SU-DHL-6 (cell line): Measurements from ENCODE around the gene CCDC80.

Experiments used
- H2AFZ ChIP-seq: fragments of 200-600 bp; sonication (generic); 2 replicates; pipeline ENCODE4 v1.6.1; 2014; ENCODE audit warnings: low read depth, mild to moderate bottlenecking, moderate library complexity, mixed read lengths, antibody characterized with exemption, low read length; ENCODE audit not compliant: severe bottlenecking
- H3F3A ChIP-seq: fragments of 200-600 bp; shearing (Covaris generic); 2 replicates; pipeline ENCODE4 v1.6.0; 2016; ENCODE audit warnings: antibody characterized with exemption, mild to moderate bottlenecking; ENCODE audit not compliant: insufficient read depth
- H3K27ac ChIP-seq: fragments of 200-600 bp; sonication (generic); 2 replicates; pipeline ENCODE4 v1.5.1; 2016; ENCODE audit warnings: low read depth, mild to moderate bottlenecking, low read length, moderate library complexity, mixed read lengths
- H3K27me3 ChIP-seq: fragments of 200-600 bp; sonication (generic), shearing (Covaris generic); 2 replicates; pipeline ENCODE4 v1.6.0; 2014; ENCODE audit warnings: mild to moderate bottlenecking, low read length
- H3K36me3 ChIP-seq: fragments of 200-600 bp; sonication (generic); 2 replicates; pipeline ENCODE4 v1.6.1; 2014; ENCODE audit warnings: mild to moderate bottlenecking, low read length, mixed read lengths
- H3K4me2 ChIP-seq: fragments of 300-600, 200-600 bp; shearing (Covaris generic), sonication (generic); 2 replicates; pipeline ENCODE4 v1.6.0; 2014; ENCODE audit warnings: low read length, low read depth, mild to moderate bottlenecking; ENCODE audit not compliant: poor library complexity, severe bottlenecking
- H3K4me3 ChIP-seq: fragments of 200-600 bp; sonication (generic); 2 replicates; pipeline ENCODE4 v1.5.1; 2014; ENCODE audit warnings: antibody characterized with exemption, low read length, mild to moderate bottlenecking, mixed read lengths; ENCODE audit not compliant: insufficient read depth, poor library complexity, severe bottlenecking
- H3K79me2 ChIP-seq: fragments of 200-600 bp; sonication (generic); 2 replicates; pipeline ENCODE4 v1.6.1; 2014; ENCODE audit warnings: mild to moderate bottlenecking, low read length, moderate library complexity; ENCODE audit not compliant: insufficient read depth
- H3K9ac ChIP-seq: fragments of 200-600 bp; sonication (generic); 2 replicates; pipeline ENCODE4 v1.7.0; 2014; ENCODE audit warnings: mild to moderate bottlenecking, low read length
- H3K9me2 ChIP-seq: fragments of 200-600 bp; sonication (generic); replicated peaks from 2 replicates; pipeline ENCODE4 v1.6.1; 2014; ENCODE audit warnings: low read length; ENCODE audit not compliant: insufficient read depth
- H3K9me3 ChIP-seq: fragments of 200-600 bp; sonication (generic); 2 replicates; pipeline ENCODE4 v1.6.1; 2014; ENCODE audit warnings: low read length, mixed read lengths; ENCODE audit not compliant: insufficient read depth
- H4K20me1 ChIP-seq: fragments of 200-600 bp; sonication (generic); 2 replicates; pipeline ENCODE4 v1.6.1; 2014; ENCODE audit warnings: low read depth, mild to moderate bottlenecking, antibody characterized with exemption, low read length, moderate library complexity, mixed read lengths
- EZH2phosphoT487 ChIP-seq: fragments of 200-600 bp; sonication (generic), shearing (Covaris generic); conservative IDR thresholded peaks from 2 replicates; pipeline ENCODE4 v1.6.1; 2018; ENCODE audit warnings: mild to moderate bottlenecking, antibody characterized with exemption, low read length, moderate library complexity, mixed read lengths
- TF ChIP-seq, protein P1 (sequence below): fragments of 200-600 bp; sonication (generic); IDR thresholded peaks from one replicate; pipeline ENCODE4 v1.5.1; 2017; ENCODE audit warnings: antibody characterized with exemption, mild to moderate bottlenecking, low read length, moderate library complexity; ENCODE audit not compliant: insufficient read depth, poor library complexity, severe bottlenecking

The CCDC80 gene

DNA sequence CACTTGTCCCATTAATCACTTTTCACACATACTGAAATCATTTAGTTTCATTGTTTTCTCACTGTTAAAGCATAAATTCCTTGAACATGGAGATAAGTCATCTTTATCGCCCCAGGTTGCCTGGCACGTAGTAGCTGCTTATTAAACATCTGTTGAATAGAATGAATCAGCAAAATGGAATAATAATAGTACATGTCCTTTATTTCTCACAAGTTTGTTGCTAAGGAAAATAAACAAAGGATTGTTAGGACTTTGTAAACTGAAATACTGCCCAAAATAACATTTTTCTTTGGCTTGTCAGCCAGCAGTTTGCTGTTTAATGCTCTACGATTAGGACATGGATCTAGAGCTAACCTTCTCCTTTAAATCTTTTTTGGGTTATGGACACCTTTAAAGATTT lies 61.2 kb downstream of the CCDC80 start:
- TF ChIP-seq, protein P1, sequence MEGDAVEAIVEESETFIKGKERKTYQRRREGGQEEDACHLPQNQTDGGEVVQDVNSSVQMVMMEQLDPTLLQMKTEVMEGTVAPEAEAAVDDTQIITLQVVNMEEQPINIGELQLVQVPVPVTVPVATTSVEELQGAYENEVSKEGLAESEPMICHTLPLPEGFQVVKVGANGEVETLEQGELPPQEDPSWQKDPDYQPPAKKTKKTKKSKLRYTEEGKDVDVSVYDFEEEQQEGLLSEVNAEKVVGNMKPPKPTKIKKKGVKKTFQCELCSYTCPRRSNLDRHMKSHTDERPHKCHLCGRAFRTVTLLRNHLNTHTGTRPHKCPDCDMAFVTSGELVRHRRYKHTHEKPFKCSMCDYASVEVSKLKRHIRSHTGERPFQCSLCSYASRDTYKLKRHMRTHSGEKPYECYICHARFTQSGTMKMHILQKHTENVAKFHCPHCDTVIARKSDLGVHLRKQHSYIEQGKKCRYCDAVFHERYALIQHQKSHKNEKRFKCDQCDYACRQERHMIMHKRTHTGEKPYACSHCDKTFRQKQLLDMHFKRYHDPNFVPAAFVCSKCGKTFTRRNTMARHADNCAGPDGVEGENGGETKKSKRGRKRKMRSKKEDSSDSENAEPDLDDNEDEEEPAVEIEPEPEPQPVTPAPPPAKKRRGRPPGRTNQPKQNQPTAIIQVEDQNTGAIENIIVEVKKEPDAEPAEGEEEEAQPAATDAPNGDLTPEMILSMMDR, result no peak
- TF ChIP-seq EZH2phosphoT487, result no peak
- peaks cover 36% of the 10 kb centered on the region for H3K36me3 ChIP-seq

DNA sequence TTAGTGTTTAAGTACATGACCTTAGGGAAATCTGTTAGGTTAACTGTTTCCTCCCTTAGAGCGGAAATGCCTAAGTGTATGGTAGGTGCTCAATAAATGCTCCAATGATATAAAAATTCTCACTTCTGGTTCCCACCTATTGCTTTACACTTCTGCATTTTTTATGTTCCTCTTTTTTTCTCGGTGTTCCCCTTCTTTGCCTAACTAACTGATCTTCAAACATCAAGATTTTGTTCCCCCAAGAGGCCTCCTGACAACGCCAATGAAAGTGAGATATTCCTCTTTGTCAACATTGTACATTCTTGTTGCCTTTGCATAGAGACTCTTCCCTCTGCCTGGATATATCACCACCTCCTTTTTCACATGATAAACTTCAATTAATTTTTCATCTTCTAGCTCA lies 61.7 kb downstream of the CCDC80 start:
- Histone ChIP-seq H3K79me2 (no peaks in the 10 kb centered on the region), H3K36me3 (peaks cover 34% of the 10 kb centered on the region), H3K27ac (no peak overlapping the region), H3F3A (no peaks in the 10 kb centered on the region), H3K27me3 (no peaks in the 10 kb centered on the region), H3K9ac (no peak overlapping the region), H3K9me2 (no peaks in the 10 kb centered on the region), H4K20me1 (no peaks in the 10 kb centered on the region), H3K4me2 (no peak overlapping the region), H3K4me3 (no peak overlapping the region), H3K9me3 (no peaks in the 10 kb centered on the region), H2AFZ (no peak overlapping the region)
- no peak for TF ChIP-seq EZH2phosphoT487
- TF ChIP-seq, protein P1, result no peak

More for the DNA sequence above, 61.2 kb downstream of the CCDC80 start:
- Histone ChIP-seq H3K9ac (no peak overlapping the region), H3F3A (no peaks in the 10 kb centered on the region), H3K4me2 (no peak overlapping the region), H3K27ac (no peak overlapping the region), H4K20me1 (no peaks in the 10 kb centered on the region), H3K9me2 (no peaks in the 10 kb centered on the region), H3K9me3 (no peaks in the 10 kb centered on the region), H3K27me3 (no peaks in the 10 kb centered on the region), H2AFZ (no peak overlapping the region), H3K4me3 (no peak overlapping the region), H3K79me2 (no peaks in the 10 kb centered on the region)

DNA sequence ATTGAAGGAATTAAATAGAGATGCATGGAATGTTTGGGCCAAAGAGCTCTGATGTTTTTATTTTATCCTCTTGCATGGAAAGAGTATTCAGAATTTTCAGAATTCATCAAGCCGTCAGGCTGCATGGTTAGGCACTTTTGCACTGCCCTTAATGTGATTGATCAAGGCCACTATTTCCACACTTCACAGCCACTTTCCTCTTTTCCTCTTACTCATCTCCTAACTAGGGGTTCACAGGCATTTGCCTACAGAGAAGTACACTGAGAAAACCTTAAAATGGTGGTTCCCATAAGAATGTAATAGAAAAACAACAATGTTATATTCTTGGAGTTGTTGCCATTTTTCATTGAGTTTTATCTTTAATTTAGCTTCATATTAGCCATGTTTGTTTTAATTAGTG lies 68.2 kb downstream of the CCDC80 start:
- TF ChIP-seq, protein P1, result no peak
- no peak for TF ChIP-seq EZH2phosphoT487
- peaks cover 46% of the 10 kb centered on the region for H3K36me3 ChIP-seq
- H2AFZ ChIP-seq, result no peak overlapping the region
- H3K27me3 ChIP-seq, result no peaks in the 10 kb centered on the region
- no peaks in the 10 kb centered on the region for H3K9me2 ChIP-seq
- no peak overlapping the region for H3K9ac ChIP-seq
- H3K4me3 ChIP-seq, result no peak overlapping the region
- H3K4me2 ChIP-seq, result no peak overlapping the region
- no peaks in the 10 kb centered on the region for H4K20me1 ChIP-seq
- H3K9me3 ChIP-seq, result no peaks in the 10 kb centered on the region
- no peak overlapping the region for H3K27ac ChIP-seq
- H3F3A ChIP-seq, result peaks cover 4% of the 10 kb centered on the region; the same call in 1 of the 2 replicates
- no peaks in the 10 kb centered on the region for H3K79me2 ChIP-seq
